Muscle layer of duodenum (tissue), 2 donors: ENCODE data around the gene ZNRF1.

ENCODE experiments used
- H3K27ac ChIP-seq: one replicate; pipeline ENCODE4 v1.7.0; 2013; ENCODE audit warnings: mild to moderate bottlenecking, low read length
- H3K27me3 ChIP-seq: one replicate; pipeline ENCODE4 v1.7.0; 2013; ENCODE audit warnings: low read depth, mild to moderate bottlenecking, control low read depth, low read length
- H3K36me3 ChIP-seq, 2 donors: one replicate each; pipeline ENCODE4 v1.7.0; 2013; ENCODE audit warnings: low read length in 2 of 2, control low read depth in 1 of 2, mild to moderate bottlenecking in 1 of 2; ENCODE audit not compliant: insufficient read depth in 2 of 2, control insufficient read depth in 1 of 2
- H3K4me1 ChIP-seq, 2 donors: one replicate each; pipeline ENCODE4 v1.7.0; 2013; ENCODE audit warnings: low read length in 2 of 2, mild to moderate bottlenecking in 2 of 2, control low read depth in 1 of 2, moderate library complexity in 1 of 2; ENCODE audit not compliant: insufficient read depth in 2 of 2, control insufficient read depth in 1 of 2
- H3K4me3 ChIP-seq, 2 donors: one replicate each; pipeline ENCODE4 v1.7.0; 2013; ENCODE audit warnings: low read length in 2 of 2, low read depth in 1 of 2, mild to moderate bottlenecking in 1 of 2
- H3K9me3 ChIP-seq, 2 donors: one replicate each; pipeline ENCODE4 v1.7.0; 2013; ENCODE audit warnings: low read length in 2 of 2, control low read depth in 1 of 2, mild to moderate bottlenecking in 1 of 2; ENCODE audit not compliant: control insufficient read depth in 1 of 2
- donor health status: healthy.

ZNRF1 gene

DNA sequence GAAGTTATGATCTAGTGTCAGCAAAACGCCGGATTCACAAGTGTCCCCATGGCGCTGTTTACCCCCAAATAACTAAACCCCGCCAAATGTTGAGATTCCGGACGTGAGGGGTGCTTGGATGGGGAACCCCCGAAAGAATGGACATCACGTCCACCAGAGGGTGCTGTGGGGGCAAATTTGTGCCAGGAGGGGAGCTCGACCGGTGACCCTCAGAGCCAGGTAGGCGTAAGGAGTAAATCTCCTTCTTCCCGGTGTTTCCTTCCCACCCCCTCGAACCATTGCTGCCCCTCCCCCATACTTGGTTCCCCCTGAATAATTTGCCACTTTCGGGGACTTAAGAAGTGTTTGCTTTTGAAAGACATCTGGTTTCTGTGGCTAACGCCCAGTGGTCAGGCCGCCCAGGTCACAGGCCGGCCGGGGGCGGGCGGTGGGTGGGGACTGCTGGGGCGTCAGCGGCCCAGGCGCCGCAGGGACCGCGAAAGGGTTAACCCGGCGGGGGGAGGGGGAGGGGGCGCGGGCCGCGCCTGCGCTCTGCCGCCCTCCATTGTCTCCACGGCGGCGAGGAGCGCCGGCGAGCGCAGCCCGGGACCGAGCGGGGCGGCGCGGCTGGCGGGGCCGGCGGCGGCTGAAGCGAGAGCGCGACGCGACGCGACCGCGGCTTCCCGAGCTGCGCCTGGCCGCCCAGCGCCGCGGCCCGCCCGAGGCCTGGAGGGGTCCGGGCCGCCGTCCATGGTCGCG lies at the start of gene ZNRF1:
Gene ZNRF1, plus strand, starts transcription at position 544 of the 738 bp plus-strand sequence. CDS start 648 bp downstream, outside the sequence.
- Histone ChIP-seq H3K4me1 (peaks cover 0 to 16% of the 10 kb centered on the region in 2 donors), H3K36me3 (no peaks in the 10 kb centered on the region), H3K27me3 (no peaks in the 10 kb centered on the region), H3K9me3 (no peaks in the 10 kb centered on the region), H3K27ac (no peak within 1 kb of the TSS), H3K4me3 (peak within 1 kb of the TSS; percentile 78 to 91)

DNA sequence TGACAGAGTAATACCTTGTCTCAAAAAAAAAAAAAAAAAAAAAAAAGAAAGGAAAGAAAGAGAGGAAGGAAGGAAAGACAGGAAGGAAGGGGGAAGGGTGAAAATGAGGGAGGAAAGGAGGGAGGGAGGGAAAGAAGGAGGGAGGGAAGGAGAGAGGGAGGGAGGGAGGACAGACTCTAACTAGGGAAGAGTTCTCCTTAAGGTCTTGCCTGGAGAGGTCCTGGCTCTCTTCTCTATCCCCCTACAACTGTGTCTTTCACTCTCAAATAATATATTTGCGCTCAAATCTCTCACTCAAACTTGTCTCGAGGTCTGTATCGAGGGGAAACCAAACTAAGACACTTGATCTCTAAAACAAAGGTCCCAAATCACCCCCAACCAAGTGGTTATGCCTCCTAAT lies 49.5 kb upstream of the ZNRF1 start:
- Histone ChIP-seq H3K4me3 (no peak overlapping the region), H3K9me3 (no peaks in the 10 kb centered on the region), H3K36me3 (peaks cover 27 to 53% of the 10 kb centered on the region in 2 donors), H3K27me3 (no peaks in the 10 kb centered on the region), H3K4me1 (no peaks in the 10 kb centered on the region), H3K27ac (no peak overlapping the region)

GRCh38 chr16:74950511-74950910 lies 48.3 kb upstream of the ZNRF1 start:
- no peaks in the 10 kb centered on the region for H3K4me1 ChIP-seq
- no peak overlapping the region for H3K4me3 ChIP-seq
- no peak overlapping the region for H3K27ac ChIP-seq
- H3K36me3 ChIP-seq = peaks cover 35 to 51% of the 10 kb centered on the region in 2 donors
- no peaks in the 10 kb centered on the region for H3K27me3 ChIP-seq
- no peaks in the 10 kb centered on the region for H3K9me3 ChIP-seq

GRCh38 chr16:74951206-74951605 lies 47.6 kb upstream of the ZNRF1 start:
- Histone ChIP-seq H3K4me3 (no peak overlapping the region), H3K36me3 (peaks cover 42 to 56% of the 10 kb centered on the region in 2 donors), H3K27ac (no peak overlapping the region), H3K9me3 (no peaks in the 10 kb centered on the region), H3K4me1 (no peaks in the 10 kb centered on the region), H3K27me3 (no peaks in the 10 kb centered on the region)

GRCh38 chr16:74951681-74952080 lies 47.1 kb upstream of the ZNRF1 start:
- no peak overlapping the region for H3K27ac ChIP-seq
- no peaks in the 10 kb centered on the region for H3K9me3 ChIP-seq
- H3K27me3 ChIP-seq = no peaks in the 10 kb centered on the region
- no peaks in the 10 kb centered on the region for H3K4me1 ChIP-seq
- H3K36me3 ChIP-seq = peaks cover 45 to 56% of the 10 kb centered on the region in 2 donors
- H3K4me3 ChIP-seq = no peak overlapping the region

GRCh38 chr16:74954763-74955162 lies 44.1 kb upstream of the ZNRF1 start:
- no peak overlapping the region for H3K27ac ChIP-seq
- H3K27me3 ChIP-seq = no peaks in the 10 kb centered on the region
- H3K4me3 ChIP-seq = no peak overlapping the region
- peaks cover 33 to 42% of the 10 kb centered on the region in 2 donors for H3K36me3 ChIP-seq
- no peaks in the 10 kb centered on the region for H3K9me3 ChIP-seq
- H3K4me1 ChIP-seq = no peaks in the 10 kb centered on the region

GRCh38 chr16:74973304-74973703 lies 25.5 kb upstream of the ZNRF1 start:
- Histone ChIP-seq H3K27me3 (no peaks in the 10 kb centered on the region), H3K9me3 (no peaks in the 10 kb centered on the region), H3K4me1 (no peaks in the 10 kb centered on the region), H3K36me3 (peaks cover 0 to 3% of the 10 kb centered on the region in 2 donors), H3K4me3 (no peak overlapping the region), H3K27ac (no peak overlapping the region)

- no peak overlapping the region for H3K27ac ChIP-seq
- peaks cover 0 to 3% of the 10 kb centered on the region in 2 donors for H3K36me3 ChIP-seq
- no peak overlapping the region for H3K4me3 ChIP-seq
- no peaks in the 10 kb centered on the region for H3K27me3 ChIP-seq
- H3K9me3 ChIP-seq = no peaks in the 10 kb centered on the region
- no peaks in the 10 kb centered on the region for H3K4me1 ChIP-seq
Observed at GRCh38 chr16:74975591-74975990, 23.2 kb upstream of the ZNRF1 start.

DNA sequence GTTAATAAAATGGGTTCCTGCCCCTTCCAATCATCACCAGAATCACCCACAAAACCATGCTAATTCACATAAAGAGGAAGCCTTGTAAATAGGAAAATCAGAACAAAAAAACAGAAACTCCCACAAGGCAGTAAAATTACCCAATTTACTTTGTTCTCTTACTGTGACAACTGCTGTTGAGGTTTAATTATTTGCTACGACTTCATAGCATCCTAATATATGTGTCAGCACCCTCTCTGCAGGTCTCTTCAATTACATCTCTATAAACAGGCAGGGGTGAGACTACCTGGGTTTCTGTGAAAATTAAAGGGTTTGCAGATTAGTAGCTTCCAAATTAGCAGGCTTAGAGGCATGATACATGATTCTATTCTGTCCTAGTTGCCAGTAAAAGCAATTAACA lies 16.6 kb upstream of the ZNRF1 start:
- Histone ChIP-seq H3K27ac (no peak overlapping the region), H3K36me3 (no peaks in the 10 kb centered on the region), H3K27me3 (no peaks in the 10 kb centered on the region), H3K9me3 (no peaks in the 10 kb centered on the region), H3K4me3 (no peak overlapping the region), H3K4me1 (peaks cover 0 to 3% of the 10 kb centered on the region in 2 donors)

GRCh38 chr16:74984194-74984528 lies 14.7 kb upstream of the ZNRF1 start:
- Histone ChIP-seq H3K27me3 (no peaks in the 10 kb centered on the region), H3K9me3 (no peaks in the 10 kb centered on the region), H3K4me1 (peaks cover 0 to 3% of the 10 kb centered on the region in 2 donors), H3K36me3 (no peaks in the 10 kb centered on the region), H3K27ac (peak overlapping the region; percentile 67), H3K4me3 (peak overlapping the region; percentile 88 to 91)

- H3K27me3 ChIP-seq = no peaks in the 10 kb centered on the region
- H3K9me3 ChIP-seq = no peaks in the 10 kb centered on the region
- H3K36me3 ChIP-seq = no peaks in the 10 kb centered on the region
- H3K4me3 ChIP-seq = peak within 1 kb of the TSS; percentile 88 to 91
- peaks cover 0 to 3% of the 10 kb centered on the region in 2 donors for H3K4me1 ChIP-seq
- peak within 1 kb of the TSS; percentile 67 for H3K27ac ChIP-seq
Observed at GRCh38 chr16:74984529-74985296, 14.1 kb upstream of the ZNRF1 start, which contains the start of gene WDR59. Gene WDR59, minus strand, starts transcription at chr16:74985123. Its CDS starts 106 bp downstream, at chr16:74985017.
